Stimulated activated CD4-positive, alpha-beta T cell treated with anti-CD3 and anti-CD28 coated beads, Interleukin-4, amount 100 ng/mL, for 1 hour (primary cell): ENCODE measurements around the gene EHBP1L1.

Source experiments
- DNase-seq: peaks from one replicate; pipeline ENCODE4 v3.0.0-alpha.2; 2020

Gene EHBP1L1

DNA sequence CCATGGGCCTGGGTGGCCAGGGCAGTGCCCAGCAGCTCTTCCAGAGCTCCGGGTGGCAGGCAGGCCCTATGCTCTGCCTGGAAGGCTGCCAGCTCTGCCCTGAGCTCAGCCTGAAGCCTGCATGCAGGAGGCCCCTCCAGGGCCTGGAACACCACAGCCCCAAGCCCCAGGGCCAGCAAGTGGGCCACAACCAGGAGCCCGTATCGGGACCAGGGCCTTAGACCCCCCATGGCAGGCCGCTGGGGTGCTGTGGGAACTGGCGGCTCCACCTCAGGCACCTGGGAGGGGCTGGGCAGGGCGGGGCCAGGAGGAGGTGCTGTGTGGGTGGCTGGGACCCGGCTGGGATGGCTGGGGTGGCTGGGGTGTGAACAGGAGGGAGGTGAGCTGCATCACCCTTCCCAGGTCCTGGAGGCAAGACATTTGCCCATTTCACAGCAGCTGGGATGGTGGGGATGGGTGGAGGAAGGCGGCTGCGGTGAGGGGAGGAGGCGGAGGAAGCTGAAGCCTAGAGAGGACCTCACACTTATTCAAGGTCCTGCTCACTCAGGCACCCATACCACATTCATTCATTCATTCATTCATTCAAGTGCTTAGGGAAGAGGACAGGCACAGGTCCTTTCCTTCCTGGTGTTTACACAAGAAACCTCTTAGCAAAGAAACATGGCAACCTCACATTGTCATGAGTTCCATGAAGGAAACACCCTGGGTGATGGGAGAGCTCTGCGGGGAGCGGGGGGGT, 19.9 kb downstream of the EHBP1L1 start, which contains the start of gene KCNK7:
TSS of gene KCNK7 (minus strand) at position 258 of the 739 bp plus-strand sequence. CDS start at position 230, 28 bp downstream.
- DNase-seq = no peak

DNA sequence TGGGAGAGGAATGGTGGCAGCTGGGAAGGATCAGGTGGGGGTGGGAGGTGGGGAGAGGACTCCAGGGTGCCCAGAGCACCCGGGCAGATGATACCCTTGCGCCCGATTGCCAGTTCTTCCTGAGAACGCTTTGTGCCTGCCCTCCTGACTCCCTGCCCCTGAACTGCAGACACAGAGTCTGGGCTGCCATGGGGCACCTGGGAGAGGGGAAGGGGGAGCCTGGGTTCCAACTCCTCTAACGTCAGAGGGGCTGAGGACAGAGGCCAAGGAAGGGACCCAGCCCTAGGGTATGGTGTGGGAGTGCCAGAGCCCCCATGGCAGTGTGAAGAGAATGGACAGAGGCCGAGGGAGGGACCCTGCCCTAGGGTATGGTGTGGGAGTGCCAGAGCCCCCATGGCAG, 20.7 kb downstream of the EHBP1L1 start:
- DNase-seq = no peak

DNA sequence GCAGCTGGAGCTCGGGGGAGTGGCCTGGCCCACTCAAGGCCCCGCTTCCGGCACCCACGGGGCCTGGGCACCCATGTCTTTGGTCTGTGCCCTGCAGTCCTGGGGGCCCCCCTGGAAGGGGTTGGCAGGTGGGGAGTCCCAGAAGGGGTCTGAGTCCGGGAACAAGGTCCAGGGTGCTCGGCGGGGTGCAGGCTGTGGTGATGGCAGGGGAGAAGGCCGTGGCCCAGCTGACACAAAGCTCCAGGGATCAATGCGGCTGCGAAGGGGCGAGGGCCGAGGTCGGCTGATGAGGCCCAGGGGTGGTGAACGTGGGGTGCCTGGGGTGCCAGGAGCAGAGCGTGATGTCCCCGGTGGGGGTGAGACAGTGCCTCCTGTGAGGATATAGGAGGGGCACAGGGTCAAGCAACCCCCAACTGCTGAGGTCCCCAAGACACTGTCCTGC, 22.4 kb downstream of the EHBP1L1 start:
- DNase-seq = no peak

DNA sequence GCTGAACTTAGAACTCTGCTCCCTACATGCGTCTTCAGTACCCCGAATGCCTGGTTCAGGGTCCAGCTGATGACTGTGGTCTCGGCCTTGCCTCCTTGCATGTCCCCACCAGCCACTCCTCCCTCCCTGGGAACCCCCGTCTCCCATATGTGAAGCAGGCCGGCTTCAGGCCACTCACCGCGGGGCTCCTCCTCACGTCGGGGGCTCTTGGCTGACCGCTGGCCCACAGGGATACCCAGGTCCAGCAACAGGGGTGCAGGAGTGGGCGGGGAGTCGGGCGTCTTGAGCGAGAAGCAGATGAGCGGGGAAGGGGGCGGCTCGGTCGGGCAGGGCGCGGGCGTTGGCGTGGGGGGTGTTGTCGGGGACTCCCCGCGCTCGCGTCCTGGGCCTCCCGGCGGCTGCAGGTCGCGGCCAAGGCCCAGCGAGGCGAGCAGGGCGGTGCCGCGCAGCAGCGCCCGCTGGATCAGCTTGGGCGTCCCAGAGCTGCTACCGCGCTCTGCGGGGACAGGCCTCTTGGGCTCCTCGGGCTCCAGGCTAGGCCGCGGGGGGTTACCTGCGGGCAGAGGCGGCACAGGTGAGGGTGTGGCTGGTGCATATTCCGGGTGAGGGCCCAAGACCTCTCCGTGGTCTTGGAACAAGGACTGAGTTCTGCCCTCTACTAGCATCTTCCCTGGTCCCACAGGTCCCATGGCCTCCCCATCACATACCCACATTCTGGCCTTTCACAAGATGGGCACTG, 23.5 kb downstream of the EHBP1L1 start:
- no peak for DNase-seq

DNA sequence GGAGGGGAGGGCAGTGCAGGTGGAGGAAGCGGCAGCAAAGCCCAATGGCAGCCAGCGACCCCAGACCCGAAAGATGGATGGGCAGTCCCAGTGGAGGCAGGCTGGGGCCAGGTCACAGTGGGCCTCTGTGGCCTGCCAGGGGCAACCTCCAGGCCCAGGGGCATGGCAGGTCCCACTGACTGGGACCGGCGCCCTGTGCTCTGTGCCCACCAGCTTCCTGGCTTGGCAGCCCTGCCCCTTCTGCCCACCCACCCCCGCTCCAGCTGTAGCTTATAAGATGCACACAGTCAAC, 24.0 kb downstream of the EHBP1L1 start:
- DNase-seq = no peak

DNA sequence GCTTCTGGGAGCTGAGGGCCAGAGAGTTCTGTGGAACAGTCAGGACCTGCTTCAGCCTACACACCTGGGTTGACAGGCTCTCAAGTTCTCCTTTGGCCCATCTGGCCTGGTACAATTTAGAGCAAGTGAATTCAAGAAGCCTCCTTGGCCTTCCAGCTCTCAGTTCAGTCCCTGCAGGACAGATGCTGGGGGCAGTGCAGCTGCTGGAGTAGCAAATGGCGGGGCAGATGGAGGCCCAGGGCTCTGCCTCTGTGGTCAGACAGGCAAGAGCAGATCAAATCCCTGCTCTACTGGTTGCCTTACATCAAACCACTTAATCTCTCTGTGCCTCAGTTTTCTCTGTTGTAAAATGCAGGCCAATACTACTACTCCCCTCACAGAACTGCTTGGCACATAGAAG, 28.4 kb downstream of the EHBP1L1 start:
- DNase-seq = no peak

DNA sequence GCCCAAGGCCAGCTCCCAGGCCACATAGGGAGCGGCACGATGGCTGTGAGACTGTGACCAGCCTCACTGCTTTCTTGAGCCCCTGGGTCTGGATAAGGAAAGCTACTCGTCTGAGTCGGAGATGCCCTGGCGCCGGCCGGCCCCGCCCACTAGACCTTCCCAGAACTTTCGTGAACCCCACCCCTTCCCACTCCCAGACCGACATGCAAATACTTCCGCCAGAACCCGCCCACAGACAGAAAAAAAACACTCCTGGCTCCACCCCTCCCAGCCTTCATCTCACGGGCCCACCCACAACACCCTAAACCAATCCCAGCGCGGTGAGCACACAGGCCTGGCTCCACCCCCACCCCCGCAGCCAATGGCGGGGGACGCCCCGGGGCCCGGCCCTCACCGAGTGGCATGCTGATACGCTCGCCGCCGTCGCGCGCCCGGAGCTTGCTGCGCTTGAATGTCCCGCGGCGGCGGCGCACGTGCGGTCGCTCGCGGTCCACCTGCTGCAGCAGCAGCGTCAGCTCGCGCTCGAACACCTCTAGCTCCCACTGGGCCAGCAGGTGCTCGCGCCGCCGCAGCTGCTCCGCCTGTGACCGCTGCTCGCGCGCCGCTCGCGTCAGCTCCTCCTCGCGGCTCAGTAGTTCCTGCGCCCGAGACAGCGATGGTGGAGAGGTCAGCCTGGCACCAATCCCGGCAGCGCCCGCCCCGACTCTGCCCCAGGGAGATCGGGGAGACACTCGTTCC, 31.2 kb downstream of the EHBP1L1 start:
- no peak for DNase-seq

DNA sequence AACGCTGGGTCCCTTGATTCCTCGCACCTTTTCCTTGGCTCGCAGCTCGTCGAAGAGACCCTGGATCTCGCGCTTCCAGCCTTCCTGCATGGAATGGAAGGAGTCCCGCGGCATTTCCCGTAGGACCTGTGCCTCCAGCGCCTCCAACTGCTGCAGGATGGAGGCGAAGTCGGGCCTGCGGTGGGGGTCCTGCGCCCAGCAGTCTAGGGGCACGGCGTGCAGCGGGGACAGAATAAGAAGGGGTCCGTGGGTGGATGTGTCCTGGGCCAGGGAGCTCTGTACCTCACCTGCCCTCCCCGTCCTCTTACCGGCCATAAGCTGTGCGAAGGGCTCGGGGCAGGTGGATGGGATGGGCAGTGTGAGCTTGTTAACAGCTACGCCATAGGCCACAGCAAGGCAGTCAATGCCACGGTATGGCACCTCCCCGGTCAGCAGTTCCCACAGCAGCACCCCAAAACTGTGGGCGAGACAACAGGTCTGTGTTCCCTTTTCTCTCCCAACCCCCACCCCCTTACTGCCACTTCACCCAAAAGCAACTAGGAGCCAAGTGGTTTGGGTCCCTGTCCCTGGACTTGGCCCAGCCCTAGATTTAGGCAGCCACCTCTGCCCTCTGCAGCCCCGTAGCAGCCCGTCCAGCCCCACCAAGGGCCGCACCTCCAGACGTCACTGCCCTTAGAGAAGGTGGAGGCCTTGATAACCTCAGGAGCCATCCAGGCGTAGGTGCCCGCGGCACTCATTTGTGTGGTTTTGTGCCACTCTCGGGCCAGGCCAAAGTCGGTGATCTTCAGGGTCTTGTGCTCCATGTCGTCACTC, 32.0 kb downstream of the EHBP1L1 start:
- no peak for DNase-seq

DNA sequence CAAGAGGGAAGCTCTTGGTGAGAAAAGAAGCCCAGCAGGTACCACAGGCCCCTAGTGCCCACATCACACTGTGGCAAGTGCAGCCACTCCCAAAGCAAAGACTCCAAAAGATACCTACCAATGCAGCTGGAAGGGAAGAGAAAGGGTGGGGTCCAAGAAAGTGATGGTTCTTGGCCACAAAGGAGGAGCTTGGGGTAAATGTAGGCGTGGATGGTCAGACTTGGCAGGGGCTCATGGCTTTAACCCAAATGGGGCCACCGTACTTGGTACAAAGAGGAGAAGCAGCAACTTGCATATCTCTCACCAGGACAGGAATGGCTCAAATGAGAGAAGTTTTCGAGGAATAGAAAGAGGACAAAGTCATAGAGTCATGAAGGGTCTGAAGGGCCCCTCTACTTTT, 33.4 kb downstream of the EHBP1L1 start:
- DNase-seq = no peak

DNA sequence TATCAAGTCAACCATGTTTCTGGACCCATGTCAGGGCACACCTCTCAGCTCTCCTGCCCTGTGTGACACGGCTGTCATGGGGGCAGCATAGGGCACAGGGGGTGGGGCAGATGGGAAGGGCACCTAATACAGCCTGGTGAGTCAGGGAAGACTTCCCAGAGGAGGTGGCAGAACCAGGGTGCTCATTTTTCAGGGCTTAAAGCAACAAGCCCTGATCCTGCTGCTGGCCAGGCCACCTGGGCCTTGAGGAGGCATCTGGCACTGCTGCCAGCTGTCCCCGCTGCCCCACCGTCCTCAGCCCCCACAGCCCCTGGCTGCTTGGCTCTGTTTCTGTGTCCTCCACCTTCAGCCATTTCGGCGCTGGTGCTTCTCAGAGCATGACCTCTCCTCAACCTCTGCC, 33.8 kb downstream of the EHBP1L1 start:
- no peak for DNase-seq

DNA sequence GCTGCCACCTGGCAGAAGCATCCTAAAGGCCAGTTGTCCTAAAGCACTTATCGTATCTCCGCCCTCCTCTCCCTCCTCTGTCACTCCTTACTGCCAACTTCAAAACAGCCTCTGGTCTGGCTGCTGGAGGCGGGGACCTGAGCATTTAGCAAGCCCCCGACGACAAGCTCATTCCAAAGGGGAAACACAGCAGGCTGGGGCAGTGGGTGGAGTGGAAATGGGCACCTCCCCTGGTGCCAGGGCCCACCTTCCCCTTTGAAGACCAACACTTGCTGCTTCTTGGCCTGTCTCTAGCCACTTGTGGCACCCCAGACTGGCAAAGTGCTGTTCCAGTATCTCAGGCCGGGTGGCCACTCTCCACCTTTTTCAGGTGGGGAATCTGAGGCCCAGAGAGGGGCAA, 34.6 kb downstream of the EHBP1L1 start:
- no peak for DNase-seq

DNA sequence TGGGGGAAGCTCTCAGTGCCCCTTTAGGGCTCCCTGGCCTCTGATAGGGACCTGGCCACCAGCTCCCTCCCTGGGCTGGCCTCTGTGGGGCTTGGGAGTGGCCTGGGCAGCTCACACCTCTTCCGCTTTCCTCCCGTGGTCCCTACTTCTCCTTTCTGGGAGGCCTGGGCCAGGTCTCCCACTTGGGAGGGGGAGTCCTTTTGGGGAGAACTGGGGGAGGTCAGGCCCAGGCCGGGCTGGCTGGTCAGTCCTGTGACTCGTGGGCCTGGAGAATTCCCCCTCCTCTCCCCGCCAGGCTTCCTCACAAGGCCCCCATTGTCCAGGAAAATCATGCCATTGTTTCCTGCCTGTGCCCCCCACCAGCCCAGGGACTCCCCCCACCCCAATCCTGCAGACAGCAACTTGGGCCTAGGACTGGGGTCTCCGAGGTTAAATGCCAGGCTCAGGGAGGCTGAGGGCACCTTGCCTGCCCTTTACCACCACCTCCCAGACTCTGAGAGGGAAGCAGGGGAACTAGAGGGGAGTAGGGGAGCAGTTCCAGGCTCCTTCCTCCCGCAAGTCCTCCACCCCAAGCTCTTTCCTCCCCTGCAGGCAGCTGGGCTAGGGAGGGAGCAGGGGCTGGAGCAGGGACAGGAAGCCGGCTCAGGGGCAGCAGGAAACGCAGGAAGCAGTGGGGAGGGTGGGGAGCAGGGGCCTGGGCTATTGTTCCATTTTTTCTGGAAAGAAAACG, 35.3 kb downstream of the EHBP1L1 start:
- DNase-seq = no peak

DNA sequence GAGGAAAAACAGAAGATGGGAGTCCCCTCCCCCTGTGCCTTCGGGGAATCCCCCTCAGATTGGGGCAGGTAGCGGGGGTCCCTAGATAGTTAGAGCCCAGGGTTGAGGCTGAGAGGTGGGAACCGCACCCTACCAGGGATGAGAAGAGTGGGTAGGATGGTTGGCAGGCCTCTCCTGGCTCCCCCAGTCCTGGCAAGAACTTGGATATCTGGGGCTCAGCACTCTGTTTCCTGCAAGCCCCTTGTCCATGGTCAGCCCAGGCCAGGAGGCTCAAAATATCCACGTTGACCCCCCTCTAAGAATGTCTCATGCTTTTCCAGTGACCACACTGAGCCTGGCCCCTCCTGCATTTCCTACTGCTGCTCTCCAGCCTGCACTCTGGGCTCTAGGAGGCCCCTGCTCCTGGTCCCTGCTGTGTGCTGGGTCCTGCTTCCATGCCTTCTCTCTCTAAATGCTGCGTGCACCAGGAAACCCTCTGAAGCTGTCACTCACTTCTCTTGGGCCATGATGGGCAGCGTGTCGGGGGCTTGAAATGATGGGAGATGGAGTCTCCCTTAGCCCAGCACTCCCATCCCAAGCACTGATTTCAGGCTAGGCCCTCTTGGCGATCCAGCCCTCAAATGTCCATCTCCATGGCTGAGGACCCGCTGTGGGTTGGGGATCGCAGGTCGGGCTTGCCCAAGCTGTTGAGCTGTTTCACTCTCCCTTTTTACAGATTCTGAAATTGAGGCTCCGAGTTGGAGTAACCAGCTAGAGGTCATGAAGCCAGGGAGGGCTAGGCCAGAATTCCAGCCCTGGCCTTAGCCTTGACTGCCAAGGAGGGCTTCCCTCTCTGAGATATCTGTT, 36.1 kb downstream of the EHBP1L1 start:
- no peak for DNase-seq

DNA sequence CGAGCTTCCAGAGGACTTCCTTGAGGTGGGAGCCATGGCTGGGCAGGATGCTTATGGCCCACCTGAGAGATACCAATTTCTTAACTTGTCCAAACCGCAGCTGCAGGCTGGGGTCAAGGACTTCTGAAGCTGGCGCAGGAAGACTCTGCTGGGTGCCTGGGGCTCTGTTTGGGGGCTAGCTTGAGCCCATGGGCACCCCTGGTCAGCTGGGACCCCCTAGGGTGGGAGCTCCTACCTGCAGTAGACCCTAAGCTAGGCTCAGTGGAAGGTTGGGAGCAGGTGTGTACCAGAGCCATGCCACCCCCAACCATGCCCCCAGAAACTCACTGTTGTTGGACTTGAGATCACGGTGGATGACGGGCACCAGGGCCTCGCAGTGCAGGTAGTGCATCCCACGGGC, 36.8 kb downstream of the EHBP1L1 start:
- no peak for DNase-seq

DNA sequence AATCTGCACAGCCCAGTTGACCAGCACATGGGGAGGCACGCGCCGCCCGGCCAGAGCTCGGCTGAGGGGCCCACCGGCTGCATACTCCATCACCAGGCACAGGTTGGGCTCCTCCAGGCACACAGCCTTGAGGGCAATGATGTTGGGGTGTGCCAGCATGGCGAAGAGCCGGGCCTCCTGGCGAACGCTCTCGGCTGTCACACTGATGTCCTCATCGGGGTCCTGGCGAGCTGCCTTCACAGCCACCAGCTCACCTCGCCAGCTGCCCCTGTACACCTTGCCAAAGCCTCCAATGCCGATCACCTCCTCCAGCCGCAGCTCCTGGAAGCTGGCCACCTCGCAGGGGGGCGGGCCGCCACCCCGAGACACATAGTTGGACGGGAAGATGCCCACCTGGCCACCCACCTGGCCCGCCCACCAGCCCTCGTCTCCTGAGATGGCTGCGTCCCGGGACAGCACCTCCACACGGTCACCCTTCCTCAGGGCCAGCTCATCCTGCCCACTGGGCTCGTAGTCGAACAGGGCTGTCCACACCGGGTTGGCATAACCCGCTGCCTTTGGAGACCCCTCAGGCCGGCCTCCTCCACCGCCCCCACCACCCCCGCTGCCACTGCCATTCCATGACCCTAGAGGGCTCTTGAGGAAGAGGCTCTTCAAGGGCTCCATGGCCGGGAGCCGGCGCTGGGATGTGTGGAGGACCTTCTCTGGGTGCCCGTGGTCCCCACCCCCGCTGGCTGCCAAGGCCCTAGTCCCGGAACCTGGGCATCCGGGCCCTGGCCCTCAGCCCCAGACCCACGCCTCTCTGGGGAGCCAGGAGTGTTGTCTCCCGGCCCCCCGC, 37.5 kb downstream of the EHBP1L1 start:
- DNase-seq = no peak

DNA sequence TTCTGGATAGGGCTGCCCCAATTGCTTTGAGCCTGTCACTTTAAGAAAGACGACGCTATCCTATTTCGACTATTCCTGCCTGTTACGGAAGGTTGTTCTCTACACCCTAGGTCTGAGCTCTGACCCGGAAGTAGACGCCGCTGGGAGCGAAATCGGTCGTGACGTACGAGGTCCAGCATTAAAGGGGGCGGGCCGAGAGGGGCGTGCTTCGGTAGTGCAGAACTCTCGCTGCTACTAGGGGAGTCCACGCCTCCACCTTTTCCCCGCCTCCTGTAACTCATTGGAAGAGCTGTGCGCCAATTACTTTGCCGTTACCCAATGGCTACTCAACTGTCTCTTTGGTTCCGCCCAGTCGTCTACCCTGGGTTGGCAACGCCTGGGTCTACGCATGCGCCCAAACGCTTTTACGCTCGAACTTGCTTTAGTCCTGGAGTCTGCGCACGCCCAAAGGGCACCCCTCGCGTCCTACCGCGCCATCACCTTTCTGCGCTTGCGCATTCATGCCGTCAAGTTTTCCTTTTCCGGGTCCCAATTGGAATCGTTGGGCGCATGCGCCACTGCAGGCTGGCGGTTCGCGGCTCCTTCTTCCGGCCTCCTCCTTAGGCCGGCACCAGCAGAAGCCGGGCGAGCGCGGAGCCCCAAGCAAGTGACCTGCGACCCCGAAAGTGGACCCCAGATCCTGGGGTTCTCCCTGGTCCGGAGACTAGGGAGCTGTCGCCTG, 39.5 kb downstream of the EHBP1L1 start, which contains the start of gene PCNX3:
TSS of gene PCNX3 (plus strand) at position 548 of the 721 bp plus-strand sequence. CDS start 536 bp downstream, outside the sequence.
- peak; percentile 99 for DNase-seq

DNA sequence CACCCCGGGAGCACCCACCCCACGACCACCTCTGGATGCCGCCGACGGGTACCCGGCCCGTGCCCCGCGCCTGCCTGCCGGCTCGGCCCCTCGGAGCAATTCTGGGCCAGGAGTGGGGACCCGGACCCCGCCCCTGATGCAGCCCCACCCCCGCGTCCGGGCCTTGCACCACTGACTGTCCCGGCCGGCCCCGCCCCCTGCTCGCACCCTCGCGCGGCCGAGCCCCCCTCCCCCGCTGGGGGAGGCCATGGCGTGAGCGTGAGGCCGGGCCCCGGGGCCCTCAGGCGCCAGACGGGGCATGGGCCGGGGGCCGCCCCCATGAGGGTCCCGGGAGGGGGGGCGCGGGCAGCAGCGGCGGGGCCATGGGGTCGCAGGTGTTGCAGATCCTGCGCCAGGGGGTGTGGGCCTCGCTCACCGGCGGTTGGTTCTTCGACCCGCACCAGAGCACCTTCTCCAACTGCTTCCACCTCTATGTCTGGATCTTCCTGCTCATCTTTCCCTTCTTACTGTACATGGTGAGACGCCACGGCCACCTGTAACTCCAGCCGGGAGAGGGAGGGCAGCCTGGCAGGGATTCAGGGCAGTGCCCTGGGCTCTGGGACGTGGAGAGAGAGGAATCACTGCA, 40.2 kb downstream of the EHBP1L1 start:
- DNase-seq = peak; percentile 49

DNA sequence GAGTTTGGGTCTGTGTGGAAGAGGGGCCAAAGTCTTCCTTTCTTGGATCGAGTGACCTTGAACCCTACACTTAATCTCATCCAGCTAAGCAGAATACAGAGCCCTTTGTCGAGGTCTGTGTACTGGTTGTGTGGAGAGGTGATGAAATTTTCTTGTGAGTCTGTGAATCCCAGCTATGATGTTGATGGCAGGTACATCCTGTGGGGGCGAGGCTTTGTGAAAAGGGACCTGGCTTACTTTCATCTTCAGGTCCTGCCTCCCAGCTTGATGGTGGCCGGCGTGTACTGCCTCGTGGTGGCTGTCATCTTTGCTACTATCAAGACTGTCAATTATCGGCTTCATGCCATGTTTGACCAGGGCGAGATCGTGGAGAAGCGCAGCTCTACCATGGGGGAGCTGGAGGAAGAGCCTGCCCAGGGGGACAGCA, 40.7 kb downstream of the EHBP1L1 start:
- no peak for DNase-seq
